Duodenal mucosa (tissue), 2 donors: ENCODE measurements around the gene COBL.

Experiments
- H3K27ac ChIP-seq: one replicate; pipeline ENCODE4 v1.7.0; 2013; ENCODE audit warnings: low read depth, low read length
- H3K27me3 ChIP-seq, 2 donors: one replicate each; pipeline ENCODE4 v1.7.0; 2013; ENCODE audit warnings: low read length in 2 of 2, control low read depth in 1 of 2; ENCODE audit not compliant: insufficient read depth in 2 of 2, control insufficient read depth in 1 of 2
- H3K36me3 ChIP-seq, 2 donors: one replicate each; pipeline ENCODE4 v1.7.0; 2013; ENCODE audit warnings: low read length in 2 of 2, control low read depth in 1 of 2; ENCODE audit not compliant: insufficient read depth in 2 of 2, control insufficient read depth in 1 of 2
- H3K4me1 ChIP-seq, 2 donors: one replicate each; pipeline ENCODE4 v1.7.0; 2013; ENCODE audit warnings: low read length in 2 of 2, control low read depth in 1 of 2; ENCODE audit not compliant: insufficient read depth in 2 of 2, control insufficient read depth in 1 of 2
- H3K4me3 ChIP-seq, 2 donors: one replicate each; pipeline ENCODE4 v1.7.0; 2013; ENCODE audit warnings: low read length in 2 of 2, low read depth in 1 of 2
- H3K9ac ChIP-seq, 2 donors: one replicate each; pipeline ENCODE4 v1.7.0; 2013; ENCODE audit warnings: low read length in 2 of 2, low read depth in 1 of 2
- H3K9me3 ChIP-seq, 2 donors: one replicate each; pipeline ENCODE4 v1.7.0; 2013; ENCODE audit warnings: low read length in 2 of 2, control low read depth in 1 of 2; ENCODE audit not compliant: control insufficient read depth in 1 of 2

The COBL gene

DNA sequence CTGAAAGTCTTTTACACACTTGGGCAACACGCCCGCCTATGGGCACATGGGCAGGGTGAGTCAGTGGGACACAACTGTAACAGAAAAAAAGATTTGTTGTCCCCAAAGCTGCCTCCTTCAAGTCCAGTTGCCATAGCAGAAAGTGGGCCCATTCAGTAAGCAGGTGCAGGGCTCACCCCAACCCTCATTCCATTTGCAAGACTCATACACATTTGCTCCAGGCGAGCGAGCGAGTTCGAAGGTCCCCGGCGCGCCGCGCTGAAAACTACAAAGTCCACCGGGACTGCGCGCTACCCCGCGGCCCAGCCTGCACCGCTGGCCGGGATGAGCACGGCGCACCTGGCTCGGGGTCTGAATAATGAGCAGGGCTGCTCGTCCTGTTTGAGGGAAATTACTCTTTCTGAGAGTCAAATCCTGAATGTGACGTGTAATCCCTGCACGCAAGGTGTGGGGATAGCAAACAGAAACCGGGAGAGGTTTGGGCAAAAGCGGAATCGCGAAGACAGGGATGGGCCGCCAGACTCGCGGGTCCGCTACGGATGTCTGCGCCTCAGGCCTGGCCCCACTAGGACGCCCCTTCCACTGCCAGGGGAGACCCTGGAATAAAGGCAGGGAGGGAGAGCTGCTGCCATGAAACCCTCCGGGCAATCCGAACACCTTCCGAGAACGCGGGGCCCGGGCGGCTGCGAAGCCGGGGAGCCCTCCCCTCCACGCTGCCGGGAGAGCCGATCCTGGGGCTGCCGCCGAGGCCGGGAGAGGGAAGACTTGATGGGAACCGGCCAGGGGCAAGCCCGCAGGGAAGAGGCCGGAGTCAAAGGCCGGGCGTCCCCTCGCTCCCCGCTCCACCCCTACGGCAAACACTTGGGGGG lies 982 bp downstream of the COBL start:
- H3K9me3 ChIP-seq = no peaks in the 10 kb centered on the region
- no peaks in the 10 kb centered on the region for H3K36me3 ChIP-seq
- H3K4me1 ChIP-seq = peaks cover 25 to 28% of the 10 kb centered on the region in 2 donors
- H3K4me3 ChIP-seq = peak overlapping the region; percentile 86 to 87
- no peaks in the 10 kb centered on the region for H3K27me3 ChIP-seq
- H3K27ac ChIP-seq = peak overlapping the region; percentile 87
- peak overlapping the region; percentile 80 to 88 for H3K9ac ChIP-seq

GRCh38 chr7:51314726-51315125 lies 1.9 kb downstream of the COBL start:
- H3K9ac ChIP-seq = peak overlapping the region in 1 of 2 donors; percentile 88
- H3K36me3 ChIP-seq = no peaks in the 10 kb centered on the region
- peak overlapping the region; percentile 2 for H3K27ac ChIP-seq
- peaks cover 23 to 27% of the 10 kb centered on the region in 2 donors for H3K4me1 ChIP-seq
- H3K27me3 ChIP-seq = no peaks in the 10 kb centered on the region
- no peaks in the 10 kb centered on the region for H3K9me3 ChIP-seq
- peak overlapping the region; percentile 86 to 87 for H3K4me3 ChIP-seq

DNA sequence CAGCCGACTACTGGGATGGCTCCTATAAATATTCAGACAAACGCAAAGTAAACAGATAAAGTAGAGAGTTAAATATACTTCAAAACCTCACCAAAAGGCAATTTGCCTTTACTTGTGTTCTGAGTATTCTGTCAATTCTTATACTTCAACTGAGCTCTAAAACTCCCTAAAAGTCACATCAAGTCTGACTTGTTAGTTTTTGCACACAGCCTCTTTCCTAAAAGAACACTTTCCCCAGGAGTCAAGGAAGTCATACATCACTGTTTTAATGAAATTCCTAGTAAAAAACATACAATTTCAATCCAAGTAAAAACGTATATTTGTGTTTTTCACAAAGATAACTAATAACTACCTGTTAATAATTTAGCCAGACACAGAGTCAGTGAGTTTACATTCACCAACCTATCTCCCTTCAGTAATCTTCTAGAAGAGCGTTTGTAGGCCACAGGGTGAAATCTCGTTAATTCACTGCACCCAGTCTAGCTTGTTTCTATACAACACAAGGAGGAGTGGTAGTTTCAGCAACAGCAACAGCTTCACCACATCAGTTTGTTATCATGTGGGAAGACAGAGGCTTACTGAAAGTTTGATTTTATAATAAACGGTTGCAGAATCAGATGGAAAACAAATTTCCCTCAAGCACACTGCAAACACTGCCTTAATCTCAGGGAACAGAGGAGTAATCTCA lies 2.7 kb downstream of the COBL start:
- H3K4me3 ChIP-seq = no peak overlapping the region
- peaks cover 24 to 28% of the 10 kb centered on the region in 2 donors for H3K4me1 ChIP-seq
- H3K9ac ChIP-seq = no peak overlapping the region
- no peak overlapping the region for H3K27ac ChIP-seq
- H3K36me3 ChIP-seq = no peaks in the 10 kb centered on the region
- no peaks in the 10 kb centered on the region for H3K27me3 ChIP-seq
- H3K9me3 ChIP-seq = no peaks in the 10 kb centered on the region

GRCh38 chr7:51312951-51313737 lies 3.5 kb downstream of the COBL start:
- no peak overlapping the region for H3K9ac ChIP-seq

GRCh38 chr7:51311166-51311565 lies 5.4 kb downstream of the COBL start:
- Histone ChIP-seq H3K4me1 (peaks cover 12 to 35% of the 10 kb centered on the region in 2 donors), H3K36me3 (no peaks in the 10 kb centered on the region), H3K9me3 (no peaks in the 10 kb centered on the region), H3K9ac (no peak overlapping the region), H3K27me3 (no peaks in the 10 kb centered on the region), H3K4me3 (no peak overlapping the region), H3K27ac (no peak overlapping the region)

More at GRCh38 chr7:51312951-51313737, 3.5 kb downstream of the COBL start:
- Histone ChIP-seq H3K4me3 (no peak overlapping the region), H3K4me1 (peaks cover 21 to 30% of the 10 kb centered on the region in 2 donors), H3K27me3 (no peaks in the 10 kb centered on the region), H3K27ac (no peak overlapping the region), H3K36me3 (no peaks in the 10 kb centered on the region), H3K9me3 (no peaks in the 10 kb centered on the region)

- H3K27ac ChIP-seq = no peak overlapping the region
- peaks cover 12 to 35% of the 10 kb centered on the region in 2 donors for H3K4me1 ChIP-seq
- no peak overlapping the region for H3K4me3 ChIP-seq
- no peaks in the 10 kb centered on the region for H3K36me3 ChIP-seq
- H3K9ac ChIP-seq = no peak overlapping the region
- H3K9me3 ChIP-seq = no peaks in the 10 kb centered on the region
- H3K27me3 ChIP-seq = no peaks in the 10 kb centered on the region
These were observed 6.5 kb downstream of the COBL start for GRCh38 chr7:51310131-51310583.

GRCh38 chr7:51309361-51310130 lies 7.1 kb downstream of the COBL start:
- no peaks in the 10 kb centered on the region for H3K27me3 ChIP-seq
- no peak overlapping the region for H3K9ac ChIP-seq
- H3K9me3 ChIP-seq = no peaks in the 10 kb centered on the region
- no peaks in the 10 kb centered on the region for H3K36me3 ChIP-seq
- peaks cover 12 to 34% of the 10 kb centered on the region in 2 donors for H3K4me1 ChIP-seq
- H3K27ac ChIP-seq = no peak overlapping the region
- no peak overlapping the region for H3K4me3 ChIP-seq

DNA sequence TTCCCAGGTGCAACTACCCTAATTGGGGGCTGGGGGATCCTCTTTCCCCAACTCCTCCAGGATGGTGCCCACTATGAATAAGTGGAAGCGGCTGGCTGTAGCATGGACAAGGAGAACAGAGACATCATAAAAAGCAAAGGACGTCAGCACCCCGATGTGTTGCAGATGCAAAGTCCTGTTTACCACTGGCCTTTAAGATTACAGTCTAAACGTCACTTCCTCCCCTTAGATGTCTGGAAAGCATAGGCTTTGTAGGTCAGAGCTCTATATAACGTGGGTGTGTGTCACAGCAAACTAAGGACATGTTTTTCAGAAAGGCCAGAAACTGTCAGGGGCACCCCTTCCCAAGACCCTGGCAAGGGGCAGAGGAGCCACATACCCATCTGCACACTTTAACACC lies 7.9 kb downstream of the COBL start:
- H3K4me1 ChIP-seq = peaks cover 6 to 26% of the 10 kb centered on the region in 2 donors
- H3K36me3 ChIP-seq = no peaks in the 10 kb centered on the region
- H3K9ac ChIP-seq = no peak overlapping the region
- no peaks in the 10 kb centered on the region for H3K9me3 ChIP-seq
- H3K27ac ChIP-seq = no peak overlapping the region
- no peaks in the 10 kb centered on the region for H3K27me3 ChIP-seq
- no peak overlapping the region for H3K4me3 ChIP-seq

- Histone ChIP-seq H3K4me1 (peaks cover 5 to 22% of the 10 kb centered on the region in 2 donors), H3K9me3 (no peaks in the 10 kb centered on the region), H3K4me3 (no peak overlapping the region), H3K9ac (no peak overlapping the region), H3K36me3 (no peaks in the 10 kb centered on the region), H3K27me3 (no peaks in the 10 kb centered on the region), H3K27ac (no peak overlapping the region)
These were observed 8.3 kb downstream of the COBL start for GRCh38 chr7:51308265-51308664.
